Neutrophil (primary cell): ENCODE measurements around the gene NPBWR2.

Experiments used
- H3K27ac ChIP-seq: fragments of 200-600 bp; sonication (generic); 2 replicates; pipeline ENCODE4 v1.5.1; 2016; ENCODE audit warnings: mild to moderate bottlenecking, moderate library complexity
- H3K27me3 ChIP-seq: fragments of 200-600 bp; sonication (generic); 2 replicates; pipeline ENCODE4 v1.6.0; 2016; ENCODE audit warnings: mild to moderate bottlenecking
- H3K36me3 ChIP-seq: fragments of 200-600 bp; sonication (generic); 2 replicates; pipeline ENCODE4 v1.5.1; 2017
- H3K4me1 ChIP-seq, 2 experiments: fragments of 200-600 bp in 1 of 2; sonication (generic) in 1 of 2; 1 replicate in 1 of 2; 2 replicates in 1 of 2; pipeline versions ENCODE4 v1.5.1 to v1.6.1; 2013 to 2016; ENCODE audit warnings: low read depth in 1 of 2, low read length in 1 of 2, mild to moderate bottlenecking in 1 of 2, moderate library complexity in 1 of 2; ENCODE audit not compliant: control insufficient read depth in 1 of 2, insufficient read depth in 1 of 2
- H3K4me3 ChIP-seq, 2 experiments: fragments of 200-600 bp in 1 of 2; sonication (generic) in 1 of 2; 1 replicate in 1 of 2; 2 replicates in 1 of 2; pipeline ENCODE4 v1.5.1; 2013 to 2016; ENCODE audit warnings: low read depth in 1 of 2, low read length in 1 of 2, mild to moderate bottlenecking in 1 of 2, moderate library complexity in 1 of 2
- H3K9me3 ChIP-seq: fragments of 200-600 bp; sonication (generic); 2 replicates; pipeline ENCODE4 v1.5.1; 2016
- TF ChIP-seq, protein P1 (sequence below): fragments of 200-600 bp; sonication (generic); IDR thresholded peaks from 2 replicates; pipeline ENCODE4 v1.5.1; 2016; ENCODE audit warnings: antibody characterized with exemption

NPBWR2 gene

DNA sequence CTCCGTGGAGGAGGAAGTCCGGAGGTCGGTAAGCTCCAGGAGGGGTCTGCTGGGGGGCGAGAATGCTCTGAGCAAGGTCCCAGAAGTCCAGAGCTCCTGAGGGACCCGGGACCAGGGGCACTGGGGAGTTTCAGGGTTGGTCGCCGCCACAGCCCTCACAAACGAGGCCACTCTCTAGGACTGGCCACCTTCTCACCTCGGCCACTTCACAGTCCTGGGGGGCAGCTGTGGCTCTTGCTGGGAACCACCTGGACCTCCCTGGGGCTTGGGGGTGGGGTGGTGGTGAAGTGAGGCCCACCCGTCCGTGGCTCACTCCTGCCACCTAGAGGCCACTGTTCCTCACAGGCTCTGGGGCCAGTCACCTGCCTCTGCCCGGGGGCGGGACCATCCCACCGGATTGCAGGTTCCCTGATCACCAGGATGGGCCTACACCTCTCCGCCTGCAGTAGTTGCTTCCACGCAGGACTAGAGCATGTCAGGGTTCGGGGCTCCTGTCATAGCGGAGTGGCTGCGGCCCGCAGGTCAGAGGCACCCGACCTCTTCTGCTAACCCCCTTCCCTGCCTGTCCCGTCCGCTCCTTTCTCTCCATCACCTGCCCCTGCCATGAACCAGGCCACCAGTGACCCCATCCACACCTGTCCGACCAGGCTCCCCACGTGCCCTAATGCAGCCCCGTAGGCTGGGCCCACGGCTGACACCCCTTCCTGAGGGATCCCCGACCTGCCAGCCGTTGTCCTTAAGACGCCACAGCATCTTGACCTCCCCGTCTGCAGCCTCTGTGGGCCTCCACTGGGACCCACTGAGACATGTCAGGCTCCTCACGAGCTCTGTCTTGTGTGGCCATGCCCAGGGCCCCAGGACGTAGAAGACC lies 49.5 kb downstream of the NPBWR2 start:
- TF ChIP-seq, protein P1, sequence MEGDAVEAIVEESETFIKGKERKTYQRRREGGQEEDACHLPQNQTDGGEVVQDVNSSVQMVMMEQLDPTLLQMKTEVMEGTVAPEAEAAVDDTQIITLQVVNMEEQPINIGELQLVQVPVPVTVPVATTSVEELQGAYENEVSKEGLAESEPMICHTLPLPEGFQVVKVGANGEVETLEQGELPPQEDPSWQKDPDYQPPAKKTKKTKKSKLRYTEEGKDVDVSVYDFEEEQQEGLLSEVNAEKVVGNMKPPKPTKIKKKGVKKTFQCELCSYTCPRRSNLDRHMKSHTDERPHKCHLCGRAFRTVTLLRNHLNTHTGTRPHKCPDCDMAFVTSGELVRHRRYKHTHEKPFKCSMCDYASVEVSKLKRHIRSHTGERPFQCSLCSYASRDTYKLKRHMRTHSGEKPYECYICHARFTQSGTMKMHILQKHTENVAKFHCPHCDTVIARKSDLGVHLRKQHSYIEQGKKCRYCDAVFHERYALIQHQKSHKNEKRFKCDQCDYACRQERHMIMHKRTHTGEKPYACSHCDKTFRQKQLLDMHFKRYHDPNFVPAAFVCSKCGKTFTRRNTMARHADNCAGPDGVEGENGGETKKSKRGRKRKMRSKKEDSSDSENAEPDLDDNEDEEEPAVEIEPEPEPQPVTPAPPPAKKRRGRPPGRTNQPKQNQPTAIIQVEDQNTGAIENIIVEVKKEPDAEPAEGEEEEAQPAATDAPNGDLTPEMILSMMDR, result peak; percentile 71
- Histone ChIP-seq H3K4me3 (peak overlapping the region in 1 of 2 experiments; percentile 12), H3K27ac (no peak overlapping the region), H3K4me1 (peaks cover 22 to 30% of the 10 kb centered on the region in 2 experiments), H3K27me3 (peaks cover 51% of the 10 kb centered on the region), H3K9me3 (no peaks in the 10 kb centered on the region), H3K36me3 (no peaks in the 10 kb centered on the region)

DNA sequence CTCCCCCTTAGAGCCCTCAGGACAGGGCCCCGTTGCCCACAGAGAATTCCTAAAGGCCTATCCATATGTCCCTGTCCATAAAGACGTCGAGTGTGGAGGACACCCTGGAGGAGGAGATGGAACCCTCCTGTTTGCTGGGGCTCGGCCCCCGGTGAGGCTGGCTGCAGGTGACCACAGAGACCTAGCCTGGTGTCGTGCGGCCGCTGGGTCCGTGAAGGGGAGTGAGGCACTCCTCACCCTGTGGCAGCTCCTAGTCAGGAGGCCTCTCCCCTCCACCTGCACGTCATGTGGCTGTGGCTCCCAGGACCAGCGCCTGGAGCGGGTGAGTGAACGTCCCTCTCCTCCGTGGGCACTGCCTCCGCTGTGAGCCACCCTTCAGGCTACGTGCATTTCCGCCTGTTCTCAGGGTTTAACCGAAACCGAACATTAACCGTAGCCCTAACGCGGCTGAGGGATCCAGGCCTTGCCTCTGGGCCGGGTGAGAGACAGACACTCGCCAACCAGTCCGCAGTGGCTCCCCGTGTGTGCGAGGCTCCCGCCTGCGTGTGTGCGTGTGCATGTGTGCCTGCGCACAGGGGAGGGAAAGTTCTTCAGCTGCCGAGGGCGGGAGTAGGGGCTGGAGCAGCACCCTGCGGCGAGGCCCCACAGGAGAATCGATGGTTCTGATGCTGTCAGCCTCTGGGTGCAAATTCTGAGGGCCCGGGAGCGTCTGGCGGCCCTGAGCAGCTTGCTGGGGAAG lies 50.3 kb downstream of the NPBWR2 start:
- Histone ChIP-seq H3K9me3 (no peaks in the 10 kb centered on the region), H3K36me3 (no peaks in the 10 kb centered on the region), H3K27ac (no peak overlapping the region), H3K27me3 (peaks cover 59% of the 10 kb centered on the region), H3K4me1 (peaks cover 16 to 23% of the 10 kb centered on the region in 2 experiments), H3K4me3 (peak overlapping the region in 1 of 2 experiments; percentile 12)
- TF ChIP-seq, protein P1, result no peak

DNA sequence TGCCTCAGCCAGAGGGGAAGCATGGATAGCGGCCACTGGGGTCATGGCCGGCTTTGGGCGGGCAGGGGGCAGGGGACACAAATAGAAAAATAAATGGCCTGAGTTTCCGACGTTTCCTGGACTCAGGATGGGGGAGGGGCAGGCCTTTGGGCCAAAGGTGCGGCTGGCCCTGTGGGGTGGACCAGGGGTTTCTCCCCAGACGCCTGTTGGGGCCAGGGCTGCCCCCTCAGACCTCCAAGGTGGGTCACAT lies 50.8 kb downstream of the NPBWR2 start:
- no peak overlapping the region for H3K27ac ChIP-seq
- TF ChIP-seq, protein P1, result no peak
- H3K9me3 ChIP-seq, result no peaks in the 10 kb centered on the region
- no peak overlapping the region for H3K4me3 ChIP-seq
- H3K27me3 ChIP-seq, result peaks cover 64% of the 10 kb centered on the region
- peaks cover 16 to 22% of the 10 kb centered on the region in 2 experiments for H3K4me1 ChIP-seq
- H3K36me3 ChIP-seq, result no peaks in the 10 kb centered on the region

DNA sequence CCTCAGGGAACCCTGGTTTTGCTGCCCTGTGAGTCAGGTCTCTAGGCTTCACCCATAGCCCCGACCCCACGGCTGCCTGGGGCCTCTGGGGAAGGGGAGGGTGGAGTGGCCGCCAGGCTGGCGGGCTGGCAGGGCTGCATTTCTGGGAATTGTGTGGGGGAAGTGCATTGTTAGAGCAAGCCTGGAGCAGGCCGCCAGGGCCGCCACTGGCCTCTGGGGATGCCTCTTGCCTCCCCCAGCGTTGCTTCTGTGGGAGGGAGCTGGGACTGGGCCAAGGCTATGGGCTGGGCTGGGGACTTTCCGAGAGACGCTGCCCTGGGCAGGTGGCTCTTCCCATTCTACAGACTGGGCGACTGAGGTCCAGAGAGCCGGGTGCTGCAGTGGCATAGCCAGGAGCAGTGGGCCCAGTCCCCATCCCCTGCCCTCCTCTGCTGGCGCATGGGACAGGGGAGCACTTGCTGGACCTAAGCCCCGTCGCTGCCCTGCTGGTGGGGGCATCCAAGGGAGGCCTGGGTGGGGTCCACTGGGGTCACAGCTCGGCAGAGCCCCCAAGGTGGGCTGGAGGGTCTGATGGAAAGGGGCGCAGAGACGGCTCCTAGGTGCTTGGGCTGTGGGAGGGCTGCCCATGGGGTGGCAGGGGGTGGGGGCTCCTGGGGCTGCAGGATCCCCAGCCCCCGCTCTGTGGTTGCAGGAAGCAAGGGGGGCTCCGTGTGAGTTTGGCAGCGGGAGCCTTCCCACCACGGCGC lies 51.3 kb downstream of the NPBWR2 start:
- no peaks in the 10 kb centered on the region for H3K9me3 ChIP-seq
- no peak overlapping the region for H3K27ac ChIP-seq
- peaks cover 16 to 22% of the 10 kb centered on the region in 2 experiments for H3K4me1 ChIP-seq
- peaks cover 69% of the 10 kb centered on the region for H3K27me3 ChIP-seq
- no peaks in the 10 kb centered on the region for H3K36me3 ChIP-seq
- TF ChIP-seq, protein P1, result no peak
- H3K4me3 ChIP-seq, result no peak overlapping the region

DNA sequence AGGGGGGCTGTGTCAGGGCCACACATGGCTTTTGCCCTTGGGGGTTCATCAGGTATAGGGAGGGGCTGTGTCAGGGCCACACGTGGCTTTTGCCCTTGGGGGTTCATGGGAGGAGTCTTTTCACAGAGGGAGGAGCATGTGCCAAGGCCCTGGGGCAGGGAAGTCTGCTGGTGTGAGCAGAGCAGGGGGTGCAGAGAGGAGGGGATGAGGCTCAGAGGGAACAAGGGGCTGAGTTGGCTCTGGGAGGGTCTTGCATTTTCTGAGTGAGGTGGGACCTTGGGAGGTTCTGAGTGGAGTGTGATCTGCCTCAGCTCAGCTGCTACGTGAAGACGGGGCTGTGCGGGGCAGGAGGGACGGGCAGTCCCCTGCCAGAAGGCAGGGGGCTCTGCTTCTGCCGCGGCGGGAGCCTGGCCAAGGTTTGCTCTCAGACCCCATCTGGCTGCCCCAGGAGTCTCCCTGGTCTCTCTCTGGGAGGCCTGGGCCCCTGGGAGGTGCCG lies 51.9 kb downstream of the NPBWR2 start:
- H3K4me1 ChIP-seq, result peaks cover 16 to 22% of the 10 kb centered on the region in 2 experiments
- no peak overlapping the region for H3K4me3 ChIP-seq
- no peaks in the 10 kb centered on the region for H3K36me3 ChIP-seq
- TF ChIP-seq, protein P1, result no peak
- peaks cover 75% of the 10 kb centered on the region for H3K27me3 ChIP-seq
- H3K9me3 ChIP-seq, result no peaks in the 10 kb centered on the region
- no peak overlapping the region for H3K27ac ChIP-seq
